GM18508 (cell line): ENCODE measurements around the gene BRICD5.

Experiments used
- ATAC-seq: cut with Tn5 transposase; IDR thresholded peaks from one replicate; pipeline ENCODE4 v1.9.1; 2021; ENCODE audit warnings: moderate number of reproducible peaks; ENCODE audit not compliant: insufficient read depth, unreplicated experiment

BRICD5 gene

GRCh38 chr16:2238150-2238837 lies 27.6 kb upstream of the BRICD5 start:
- ATAC-seq, result no peak

GRCh38 chr16:2237493-2238149 lies 27.0 kb upstream of the BRICD5 start:
- no peak for ATAC-seq

- ATAC-seq, result no peak
Observed at GRCh38 chr16:2237102-2237482, 26.4 kb upstream of the BRICD5 start.

- no peak for ATAC-seq
Observed at GRCh38 chr16:2236337-2237101, 25.9 kb upstream of the BRICD5 start, which contains the start of gene DNASE1L2. Gene DNASE1L2, plus strand, starts transcription at chr16:2236444. Its CDS starts 373 bp downstream, at chr16:2236817.

- ATAC-seq, result no peak
Observed at GRCh38 chr16:2235695-2236336, 25.2 kb upstream of the BRICD5 start.

- ATAC-seq, result no peak
Observed at GRCh38 chr16:2235234-2235651, 24.6 kb upstream of the BRICD5 start.

GRCh38 chr16:2234813-2235170 lies 24.1 kb upstream of the BRICD5 start:
- ATAC-seq, result no peak

GRCh38 chr16:2233872-2234812 lies 23.5 kb upstream of the BRICD5 start:
- ATAC-seq, result no peak

- no peak for ATAC-seq
Observed at GRCh38 chr16:2233046-2233775, 22.5 kb upstream of the BRICD5 start.

- ATAC-seq, result no peak
Observed at GRCh38 chr16:2232094-2232990, 21.7 kb upstream of the BRICD5 start.

- ATAC-seq, result no peak
Observed at GRCh38 chr16:2231016-2231931, 20.6 kb upstream of the BRICD5 start.

- no peak for ATAC-seq
Observed at GRCh38 chr16:2230376-2230775, 19.7 kb upstream of the BRICD5 start.

GRCh38 chr16:2229632-2230250 lies 19.1 kb upstream of the BRICD5 start:
- no peak for ATAC-seq

GRCh38 chr16:2229091-2229490 lies 18.4 kb upstream of the BRICD5 start:
- ATAC-seq, result no peak

- ATAC-seq, result no peak
Observed at GRCh38 chr16:2228161-2228824, 17.6 kb upstream of the BRICD5 start.

GRCh38 chr16:2226918-2227317 lies 16.3 kb upstream of the BRICD5 start:
- no peak for ATAC-seq
